Stomach (tissue), 9 donors: ENCODE data around the gene SGCA. TPM values are rescaled to one million over a fixed set of nuclear protein-coding genes. Genes with fewer than 3 reads are reported as not detected.

Experiments used
- DNase-seq, 2 donors: peaks; one replicate each; pipeline versions ENCODE4 v3.0.0 to v3.0.0-alpha.2; 2013 to 2019
- H3K27ac ChIP-seq, 5 donors: fragments of 200-600 bp in 4 of 5; sonication (generic) in 4 of 5; one replicate each; pipeline ENCODE4 v1.5.1; 2013 to 2019; ENCODE audit warnings: mild to moderate bottlenecking in 1 of 5, moderate library complexity in 1 of 5
- H3K27me3 ChIP-seq, 3 donors: fragments of 200-600 bp; sonication (generic); one replicate each; pipeline ENCODE4 v1.5.1; 2017 to 2019; ENCODE audit warnings: mixed run types in 1 of 3
- H3K36me3 ChIP-seq, 4 donors: fragments of 200-600 bp; sonication (generic); 1 replicate in 3 of 4; 2 replicates in 1 of 4; pipeline ENCODE4 v1.5.1; 2016 to 2019
- H3K4me1 ChIP-seq, 4 donors: fragments of 200-600 bp; sonication (generic); one replicate each; pipeline ENCODE4 v1.5.1; 2016 to 2019
- H3K4me3 ChIP-seq, 4 donors: fragments of 200-600 bp; sonication (generic) in 3 of 4; one replicate each; pipeline ENCODE4 v1.5.1; 2016 to 2019; ENCODE audit warnings: mild to moderate bottlenecking in 1 of 4
- H3K9me3 ChIP-seq, 4 donors: fragments of 200-600 bp; sonication (generic); one replicate each; pipeline ENCODE4 v1.5.1; 2016 to 2019
- EP300 ChIP-seq: sonication (generic); formaldehyde crosslinking; IDR thresholded peaks from one replicate; pipeline ENCODE4 v1.6.1; 2017; ENCODE audit warnings: antibody characterized with exemption
- POLR2A ChIP-seq, 4 donors: fragments of 450-650 bp; IDR thresholded peaks; one replicate each; pipeline ENCODE4 v1.6.1; 2016; ENCODE audit warnings: antibody characterized with exemption in 4 of 4, control low read depth in 2 of 4, mild to moderate bottlenecking in 1 of 4, moderate library complexity in 1 of 4
- POLR2AphosphoS5 ChIP-seq, 3 donors: sonication (generic); formaldehyde crosslinking; IDR thresholded peaks; one replicate each; pipeline ENCODE4 v1.6.1; 2016; ENCODE audit warnings: antibody characterized with exemption in 3 of 3
- WGBS, 5 donors: extraction: QIAGEN DNeasy Blood & Tissue Kit in 3 of 5; methylation state at CpG; one replicate each; pipeline versions ENCODE4 v1.1.5 to v1.1.7; 2013 to 2018; 5-methylcytosine and 5-hydroxymethylcytosine counted together
- intact Hi-C: fragments of 100-400 bp; cut with DNase I; formaldehyde crosslinking; loops from one replicate; pipeline ENCODE4 v1.15.1; 2023; ENCODE audit warnings: low total_unique reads
- polyA plus RNA-seq, 3 donors: library from polyadenylated mRNA; stranded (reverse); fragments of 200-250 nt; gene quantifications; one replicate each; pipeline ENCODE4 v1.2.3, GENCODE V29; 2013
- total RNA-seq, 5 donors: library from RNA; depleted of rRNA; stranded (reverse); fragments of >200 nt; gene quantifications; one replicate each; pipeline versions ENCODE4 v1.1.0 to v1.2.3, GENCODE V29; 2014 to 2016
- TF ChIP-seq, protein P1 (sequence below), 7 experiments: fragments of 450-650 bp in 4 of 7; fragments of 200-600 bp in 3 of 7; sonication (generic) in 3 of 7; IDR thresholded peaks; one replicate each; pipeline ENCODE4 v1.5.1; 2016 to 2019; ENCODE audit warnings: antibody characterized with exemption in 7 of 7, control low read depth in 2 of 7, mild to moderate bottlenecking in 1 of 7
- donor health status: healthy with polysubstance abuse.
- donor health status: Bipolar disorder and iron deficiency.
- donor health status: healthy.

SGCA gene
- total and polyA plus RNA-seq, 8 donors: 5.4 to 89.3 (median 15.1) TPM

DNA sequence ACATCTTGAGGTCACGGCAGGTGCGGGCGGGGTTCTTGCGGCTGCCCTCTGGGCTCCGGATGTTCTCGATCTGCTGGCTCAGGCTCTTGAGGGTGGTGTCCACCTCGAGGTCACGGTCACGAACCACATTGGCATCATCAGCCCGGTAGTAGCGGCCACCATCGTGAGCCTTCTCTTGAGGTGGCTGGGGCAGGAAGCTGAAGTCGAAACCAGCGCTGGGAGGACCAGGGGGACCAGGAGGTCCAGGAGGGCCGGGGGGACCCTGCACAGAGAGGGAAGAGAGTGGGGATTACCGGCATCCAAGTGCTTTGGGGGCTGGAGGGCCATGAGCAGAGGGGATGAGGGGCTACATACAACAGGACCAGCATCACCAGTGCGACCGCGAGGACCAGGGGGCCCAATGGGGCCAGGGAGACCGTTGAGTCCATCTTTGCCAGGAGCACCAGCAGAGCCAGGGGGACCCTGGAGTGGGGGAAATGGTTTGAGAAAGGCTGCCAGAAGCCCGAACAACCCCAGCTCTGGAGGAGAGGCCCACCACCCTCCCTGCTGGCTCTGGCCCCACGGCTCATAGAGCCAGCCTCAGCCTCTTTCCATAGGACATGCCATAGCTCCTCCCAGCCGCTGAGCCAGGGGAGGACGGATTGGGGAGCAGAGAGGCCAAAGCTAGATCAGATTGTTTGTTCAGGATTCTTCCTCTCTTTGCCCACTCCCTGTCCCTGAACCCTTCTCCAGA, 21.0 kb downstream of the SGCA start:
- whole genome bisulfite sequencing, 5 donors: 75 to 86% (median 79%) methylated on average over 21 to 24 of the region's 24 CpGs
- Histone ChIP-seq H3K4me1 (peaks cover 5 to 36% (median 23%) of the 10 kb centered on the region in 4 donors), H3K36me3 (peaks cover 59 to 73% (median 70%) of the 10 kb centered on the region in 4 donors), H3K4me3 (no peak overlapping the region), H3K27me3 (no peaks in the 10 kb centered on the region), H3K27ac (peak overlapping the region in 3 of 5 donors; percentile 42 to 80 (median 79)), H3K9me3 (no peaks in the 10 kb centered on the region)
- intact Hi-C loops: no loop called here
- no peak for TF ChIP-seq EP300
- no peak for TF ChIP-seq POLR2AphosphoS5 (IDR thresholded peaks at IDR 0.05)
- no peak for TF ChIP-seq POLR2A (IDR thresholded peaks at IDR 0.05)
- TF ChIP-seq, protein P1, sequence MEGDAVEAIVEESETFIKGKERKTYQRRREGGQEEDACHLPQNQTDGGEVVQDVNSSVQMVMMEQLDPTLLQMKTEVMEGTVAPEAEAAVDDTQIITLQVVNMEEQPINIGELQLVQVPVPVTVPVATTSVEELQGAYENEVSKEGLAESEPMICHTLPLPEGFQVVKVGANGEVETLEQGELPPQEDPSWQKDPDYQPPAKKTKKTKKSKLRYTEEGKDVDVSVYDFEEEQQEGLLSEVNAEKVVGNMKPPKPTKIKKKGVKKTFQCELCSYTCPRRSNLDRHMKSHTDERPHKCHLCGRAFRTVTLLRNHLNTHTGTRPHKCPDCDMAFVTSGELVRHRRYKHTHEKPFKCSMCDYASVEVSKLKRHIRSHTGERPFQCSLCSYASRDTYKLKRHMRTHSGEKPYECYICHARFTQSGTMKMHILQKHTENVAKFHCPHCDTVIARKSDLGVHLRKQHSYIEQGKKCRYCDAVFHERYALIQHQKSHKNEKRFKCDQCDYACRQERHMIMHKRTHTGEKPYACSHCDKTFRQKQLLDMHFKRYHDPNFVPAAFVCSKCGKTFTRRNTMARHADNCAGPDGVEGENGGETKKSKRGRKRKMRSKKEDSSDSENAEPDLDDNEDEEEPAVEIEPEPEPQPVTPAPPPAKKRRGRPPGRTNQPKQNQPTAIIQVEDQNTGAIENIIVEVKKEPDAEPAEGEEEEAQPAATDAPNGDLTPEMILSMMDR (IDR thresholded peaks at IDR 0.05): no peak
- DNase-seq: peak in 1 of 2 donors; percentile 69

DNA sequence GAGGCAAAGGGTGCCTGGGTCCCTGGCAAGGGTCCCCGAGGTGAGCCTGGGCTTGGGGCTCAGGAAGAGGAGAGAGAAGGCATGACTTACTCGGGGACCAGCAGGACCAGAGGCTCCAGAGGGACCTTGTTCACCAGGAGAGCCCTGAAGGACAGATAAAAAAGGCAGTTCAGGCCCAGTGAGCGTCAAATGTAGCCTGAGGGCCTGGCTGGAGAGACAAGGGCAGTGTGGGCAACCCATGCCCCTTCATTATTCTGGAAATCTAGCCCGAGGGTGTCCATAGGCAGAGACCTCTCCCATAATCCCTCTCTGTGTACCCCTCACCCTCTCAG, 21.6 kb downstream of the SGCA start:
- H3K9me3 ChIP-seq: no peaks in the 10 kb centered on the region
- peaks cover 64 to 78% (median 76%) of the 10 kb centered on the region in 4 donors for H3K36me3 ChIP-seq
- H3K27me3 ChIP-seq: no peaks in the 10 kb centered on the region
- TF ChIP-seq EP300 (no peak), POLR2A (IDR thresholded peaks at IDR 0.05) (no peak), POLR2AphosphoS5 (IDR thresholded peaks at IDR 0.05) (no peak)
- TF ChIP-seq, protein P1 (IDR thresholded peaks at IDR 0.05): no peak
- H3K4me1 ChIP-seq: peaks cover 5 to 36% (median 24%) of the 10 kb centered on the region in 4 donors
- intact Hi-C loops: no loop called here
- WGBS, 5 donors: 64 to 86% (median 74%) methylated on average over 3 to 4 of the region's 4 CpGs
- H3K27ac ChIP-seq: peak overlapping the region in 3 of 5 donors; percentile 42 to 80 (median 79)
- no peak for DNase-seq
- H3K4me3 ChIP-seq: no peak overlapping the region

DNA sequence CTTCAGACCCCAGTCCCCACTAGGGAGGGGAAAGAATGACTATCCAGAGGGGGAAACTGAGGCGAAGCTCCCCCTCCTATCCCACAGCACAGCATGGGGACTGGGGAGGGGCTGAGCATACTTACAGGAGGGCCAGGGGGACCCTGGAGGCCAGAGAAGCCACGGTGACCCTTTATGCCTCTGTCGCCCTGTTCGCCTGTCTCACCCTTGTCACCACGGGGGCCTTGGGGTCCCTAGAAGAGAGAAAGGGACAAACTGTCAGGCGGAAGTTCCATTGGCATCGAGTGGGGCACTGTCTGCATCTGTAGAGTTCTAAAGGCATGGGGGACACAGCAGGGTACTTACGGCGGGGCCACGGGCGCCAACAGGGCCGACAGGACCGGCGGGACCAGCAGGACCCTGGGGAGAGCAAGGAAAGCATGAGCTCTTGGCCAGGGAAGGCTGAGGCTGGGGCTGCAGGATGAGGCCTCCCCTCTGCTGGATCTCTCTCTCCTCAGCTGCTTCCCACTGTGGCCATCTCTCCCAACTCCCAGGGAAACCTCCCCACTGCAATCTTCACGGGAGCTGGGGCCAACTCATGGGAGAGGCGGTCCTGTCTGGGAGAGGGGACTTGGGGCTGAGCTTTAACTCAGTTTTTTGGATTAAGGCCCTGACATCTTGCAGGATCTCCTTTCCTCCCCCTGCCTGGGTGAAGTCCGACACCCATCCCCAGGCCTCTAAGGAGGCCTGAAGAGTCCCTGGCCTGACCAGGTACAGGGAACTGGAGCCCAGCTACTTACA, 22.1 kb downstream of the SGCA start:
- peaks cover 70 to 84% (median 81%) of the 10 kb centered on the region in 4 donors for H3K36me3 ChIP-seq
- TF ChIP-seq, protein P1 (IDR thresholded peaks at IDR 0.05): no peak
- TF ChIP-seq POLR2AphosphoS5 (IDR thresholded peaks at IDR 0.05): no peak
- TF ChIP-seq EP300: no peak
- no peak for TF ChIP-seq POLR2A (IDR thresholded peaks at IDR 0.05)
- H3K27ac ChIP-seq: peak overlapping the region in 2 of 5 donors; percentile 79 to 80
- no peak overlapping the region for H3K4me3 ChIP-seq
- no peaks in the 10 kb centered on the region for H3K9me3 ChIP-seq
- intact Hi-C loops: no loop called here
- 78 to 90% (median 82%) methylated on average over 14 to 17 of the region's 17 CpGs for WGBS, 5 donors
- H3K4me1 ChIP-seq: peaks cover 5 to 41% (median 25%) of the 10 kb centered on the region in 4 donors
- H3K27me3 ChIP-seq: no peaks in the 10 kb centered on the region
- DNase-seq: no peak

DNA sequence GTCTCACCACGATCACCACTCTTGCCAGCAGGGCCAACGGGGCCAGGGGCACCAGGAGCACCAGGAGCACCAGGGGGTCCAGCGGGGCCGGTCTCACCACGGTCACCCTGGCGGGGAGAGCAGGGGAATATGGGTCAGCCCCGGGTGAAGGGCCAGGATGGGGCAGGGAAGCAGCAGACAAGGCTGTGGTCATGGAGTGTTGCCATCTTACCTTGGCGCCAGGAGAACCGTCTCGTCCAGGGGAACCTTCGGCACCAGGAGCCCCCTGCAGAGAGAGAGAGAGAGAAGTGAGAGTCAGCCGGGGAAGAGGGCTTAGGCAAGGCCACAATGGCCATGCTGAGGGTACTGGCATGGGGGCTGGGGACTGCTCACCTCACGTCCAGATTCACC, 22.7 kb downstream of the SGCA start:
- peak overlapping the region in 3 of 5 donors; percentile 20 to 80 (median 79) for H3K27ac ChIP-seq
- no peaks in the 10 kb centered on the region for H3K27me3 ChIP-seq
- TF ChIP-seq EP300 (no peak), POLR2A (IDR thresholded peaks at IDR 0.05) (no peak), POLR2AphosphoS5 (IDR thresholded peaks at IDR 0.05) (no peak)
- TF ChIP-seq, protein P1 (IDR thresholded peaks at IDR 0.05): no peak
- peaks cover 76 to 90% (median 87%) of the 10 kb centered on the region in 4 donors for H3K36me3 ChIP-seq
- intact Hi-C loops: no loop called here
- H3K4me1 ChIP-seq: peaks cover 5 to 41% (median 20%) of the 10 kb centered on the region in 4 donors
- DNase-seq: no peak
- WGBS, 5 donors: 64 to 84% (median 79%) methylated on average over 13 of the region's 13 CpGs
- no peaks in the 10 kb centered on the region for H3K9me3 ChIP-seq
- no peak overlapping the region for H3K4me3 ChIP-seq
